Activated T-helper 1 cell treated with anti-CD3 and anti-CD28 coated beads, Interleukin-12 subunit alpha, Interleukin-12 subunit beta, Interleukin-2, Interleukin-4 antibody, amounts not matched to agents 30 ng/mL and 10 ng/mL and 1 ng/mL, durations not matched to agents 14 hours and 24 hours and 36 hours (primary cell): Measurements from ENCODE around the gene ZNF296. TPM values are rescaled to one million over a fixed set of nuclear protein-coding genes. Genes with fewer than 3 reads are reported as not detected.
"Not testable (repeated sequence)": the region's sequence is repeated elsewhere in the genome, so short reads cannot be mapped to it uniquely, and the experiment has no call there.

ENCODE experiments used
- DNase-seq: peaks from one replicate; pipeline ENCODE4 v3.0.0; 2021; ENCODE audit warnings: low spot score
- H3K27ac Mint-ChIP-seq: one replicate; pipeline ENCODE4 v1.8.0; 2021; ENCODE audit warnings: mild to moderate bottlenecking, mixed read lengths
- H3K27me3 Mint-ChIP-seq: one replicate; pipeline ENCODE4 v1.8.0; 2022; ENCODE audit warnings: mild to moderate bottlenecking, moderate library complexity, mixed read lengths; ENCODE audit not compliant: insufficient read depth
- H3K36me3 Mint-ChIP-seq: one replicate; pipeline ENCODE4 v1.8.0; 2021; ENCODE audit warnings: low read depth, mixed read lengths
- H3K4me1 Mint-ChIP-seq: one replicate; pipeline ENCODE4 v1.8.0; 2021; ENCODE audit warnings: low read depth, mixed read lengths
- H3K4me3 Mint-ChIP-seq: one replicate; pipeline ENCODE4 v1.8.0; 2021; ENCODE audit warnings: mild to moderate bottlenecking, moderate library complexity, mixed read lengths
- H3K9me3 Mint-ChIP-seq: one replicate; pipeline ENCODE4 v1.8.0; 2021; ENCODE audit warnings: mixed read lengths
- intact Hi-C: fragments of 100-400 bp; cut with micrococcal nuclease; formaldehyde crosslinking; loops from one replicate; pipeline ENCODE4 v1.15.1; 2024
- total RNA-seq: library from RNA; stranded (reverse); gene quantifications from 2 replicates; pipeline ENCODE4 v1.2.3, GENCODE V29; 2022

Gene ZNF296
- total RNA-seq, 1 donor from 2014 or later: 4.3 TPM

DNA sequence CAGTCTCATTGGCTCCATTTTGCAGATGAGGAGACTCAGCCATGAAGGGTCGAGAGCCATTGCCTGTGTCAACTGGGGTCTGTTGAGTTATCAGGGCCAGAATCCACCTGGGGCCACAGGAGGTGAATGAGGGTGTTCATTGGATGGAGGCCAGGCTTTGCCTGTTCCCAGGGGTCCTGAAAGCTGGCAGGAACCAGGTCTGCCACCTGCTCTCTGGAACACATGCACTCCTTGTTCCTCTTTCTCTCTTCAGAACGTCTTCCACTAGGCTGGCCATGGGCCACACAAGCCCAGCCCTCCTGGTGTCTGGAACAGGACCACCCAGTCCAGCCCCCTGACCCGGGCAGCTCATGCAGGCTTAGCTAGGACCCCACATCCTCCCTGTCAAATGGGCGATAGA, 37.8 kb upstream of the ZNF296 start:
- no peak for DNase-seq
- Mint-ChIP-seq H3K27ac (no peak overlapping the region), H3K36me3 (peaks cover 1% of the 10 kb centered on the region), H3K4me3 (no peak overlapping the region), H3K4me1 (peaks cover 42% of the 10 kb centered on the region), H3K9me3 (no peaks in the 10 kb centered on the region), H3K27me3 (no peaks in the 10 kb centered on the region)
- intact Hi-C loops: no loop called here

DNA sequence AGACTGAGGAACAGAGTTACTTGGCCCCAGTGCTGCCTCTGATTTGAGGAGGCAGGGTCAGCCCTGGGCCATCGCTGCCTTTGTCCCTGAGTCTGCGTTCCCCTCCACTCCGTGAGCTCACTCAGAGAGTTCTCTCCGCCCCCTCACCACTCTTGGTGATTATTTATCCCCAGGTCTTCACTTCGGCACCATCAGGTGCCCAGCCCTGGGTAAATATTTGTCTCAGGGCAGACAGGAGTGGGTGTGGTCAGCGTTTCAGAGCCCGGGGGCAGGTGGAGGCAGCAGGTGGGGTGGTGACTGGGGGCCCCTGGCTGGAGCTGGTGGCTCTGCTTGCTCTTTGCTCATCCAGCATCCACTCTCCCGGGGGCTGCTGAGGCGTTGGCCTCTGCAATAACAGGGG, 37.4 kb upstream of the ZNF296 start:
- DNase-seq: no peak
- H3K4me1 Mint-ChIP-seq: peaks cover 38% of the 10 kb centered on the region
- H3K27me3 Mint-ChIP-seq: no peaks in the 10 kb centered on the region
- no peak overlapping the region for H3K4me3 Mint-ChIP-seq
- H3K9me3 Mint-ChIP-seq: no peaks in the 10 kb centered on the region
- H3K27ac Mint-ChIP-seq: no peak overlapping the region
- H3K36me3 Mint-ChIP-seq: peaks cover 1% of the 10 kb centered on the region
- intact Hi-C loops: no loop called here

DNA sequence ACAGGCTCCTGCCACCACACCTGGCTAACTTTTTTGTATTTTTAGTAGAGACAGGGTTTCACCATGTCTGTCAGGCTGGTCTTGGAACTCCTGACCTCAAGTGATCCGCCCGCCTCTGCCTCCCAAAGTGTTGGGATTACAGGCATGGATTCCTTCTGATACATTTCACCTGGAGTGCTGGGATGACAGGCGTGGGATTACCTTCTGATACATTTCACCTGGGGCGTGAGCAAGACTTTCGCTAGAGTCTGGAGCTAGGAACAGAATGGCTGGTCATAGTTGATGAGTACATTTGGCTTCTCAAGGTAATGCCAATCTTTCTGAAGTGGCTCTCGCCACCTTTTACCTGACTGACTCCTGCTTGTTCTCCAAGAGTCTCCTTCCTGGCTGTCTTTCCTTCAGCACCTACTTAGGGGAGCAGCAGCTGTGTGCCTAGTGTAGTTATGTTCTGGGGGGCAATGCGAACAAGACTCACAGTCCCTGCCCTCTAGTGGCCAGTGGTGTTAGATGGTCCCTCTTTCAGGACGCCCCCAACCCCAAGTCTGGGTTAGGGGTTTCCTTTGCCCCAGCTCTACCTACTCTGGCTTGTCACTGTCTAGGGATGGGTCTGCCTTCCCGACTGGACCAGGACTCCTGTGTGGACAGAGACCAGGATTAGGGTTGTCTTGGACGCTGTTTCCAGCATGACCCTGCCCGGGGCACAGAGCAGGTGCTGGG, 36.0 kb upstream of the ZNF296 start:
- Mint-ChIP-seq H3K27ac (no peak overlapping the region), H3K4me1 (peaks cover 27% of the 10 kb centered on the region), H3K4me3 (no peak overlapping the region), H3K36me3 (peaks cover 1% of the 10 kb centered on the region), H3K9me3 (no peaks in the 10 kb centered on the region), H3K27me3 (no peaks in the 10 kb centered on the region)
- intact Hi-C loops: no loop called here
- no peak for DNase-seq

DNA sequence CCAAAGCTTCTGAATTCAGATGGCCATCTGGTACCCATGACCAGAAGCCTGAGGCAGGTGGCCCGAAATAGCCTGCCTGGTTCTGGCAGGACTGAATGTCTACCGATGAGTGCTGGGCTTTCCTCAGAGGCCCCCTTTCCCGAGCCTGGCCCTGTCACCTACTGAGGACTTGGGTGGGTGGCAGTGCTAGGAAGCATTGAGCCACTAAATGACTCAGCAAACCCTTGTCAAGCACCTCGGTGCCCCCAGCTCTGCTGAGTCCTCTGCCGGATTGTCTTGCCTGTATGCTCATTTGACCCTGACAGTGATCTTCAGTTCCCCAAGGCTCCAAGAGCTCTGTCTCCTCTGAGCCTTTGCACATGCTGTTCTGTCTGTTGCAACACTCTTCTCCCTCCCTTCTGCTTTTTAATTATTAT, 34.6 kb upstream of the ZNF296 start:
- no peak overlapping the region for H3K27ac Mint-ChIP-seq
- intact Hi-C loops: no loop called here
- H3K4me3 Mint-ChIP-seq: no peak overlapping the region
- H3K27me3 Mint-ChIP-seq: no peaks in the 10 kb centered on the region
- H3K9me3 Mint-ChIP-seq: no peaks in the 10 kb centered on the region
- H3K4me1 Mint-ChIP-seq: peaks cover 13% of the 10 kb centered on the region
- H3K36me3 Mint-ChIP-seq: peaks cover 1% of the 10 kb centered on the region
- DNase-seq: no peak

DNA sequence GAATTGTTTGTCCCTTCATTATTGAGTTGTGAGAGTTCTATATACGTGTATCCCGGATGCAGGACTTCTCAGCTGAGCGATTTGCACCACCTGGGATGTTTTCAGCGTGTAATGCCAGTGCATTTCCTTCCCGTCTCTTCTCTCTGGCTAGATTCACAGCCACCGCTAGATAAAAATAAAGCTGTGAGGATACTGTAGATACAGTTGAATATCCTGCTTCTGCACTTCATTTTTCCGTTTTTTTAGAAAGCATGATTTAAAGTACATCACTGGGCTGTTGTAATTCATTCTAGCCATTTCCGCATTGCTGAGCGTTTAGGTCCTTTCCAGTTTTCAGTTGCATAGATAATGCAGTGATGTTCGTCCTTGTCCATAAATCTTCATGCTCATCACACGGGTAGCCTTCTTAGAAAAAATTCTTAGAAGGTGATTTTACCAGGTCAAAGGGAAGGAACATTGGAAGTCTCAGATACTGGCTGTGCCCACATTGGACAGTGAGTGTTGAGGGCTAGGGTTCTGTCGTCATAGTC, 31.4 kb upstream of the ZNF296 start:
- Mint-ChIP-seq H3K36me3 (no peaks in the 10 kb centered on the region), H3K4me3 (no peak overlapping the region), H3K9me3 (no peaks in the 10 kb centered on the region), H3K27me3 (no peaks in the 10 kb centered on the region), H3K27ac (no peak overlapping the region), H3K4me1 (peaks cover 25% of the 10 kb centered on the region)
- no peak for DNase-seq
- intact Hi-C loops: no loop called here

DNA sequence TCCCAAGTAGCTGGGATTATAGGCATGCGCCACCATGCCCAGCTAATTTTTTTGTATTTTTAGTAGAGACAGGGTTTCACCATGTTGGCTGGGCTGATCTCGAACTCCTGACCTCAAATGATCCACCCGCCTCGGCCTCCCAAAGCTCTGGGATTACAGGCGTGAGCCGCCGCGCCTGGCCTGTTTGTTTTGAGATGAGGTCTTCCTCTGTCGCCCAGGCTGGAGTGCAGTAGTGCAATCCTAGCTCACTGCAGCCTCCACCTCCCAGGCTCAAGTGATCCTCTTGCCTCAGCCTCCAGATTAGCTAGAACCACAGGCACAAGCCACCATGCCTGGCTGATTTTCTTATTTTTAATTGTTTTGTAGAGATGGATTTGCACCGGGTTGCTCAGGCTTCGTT, 30.1 kb upstream of the ZNF296 start:
- H3K36me3 Mint-ChIP-seq, intact Hi-C loops, H3K27ac Mint-ChIP-seq: not testable (repeated sequence)

DNA sequence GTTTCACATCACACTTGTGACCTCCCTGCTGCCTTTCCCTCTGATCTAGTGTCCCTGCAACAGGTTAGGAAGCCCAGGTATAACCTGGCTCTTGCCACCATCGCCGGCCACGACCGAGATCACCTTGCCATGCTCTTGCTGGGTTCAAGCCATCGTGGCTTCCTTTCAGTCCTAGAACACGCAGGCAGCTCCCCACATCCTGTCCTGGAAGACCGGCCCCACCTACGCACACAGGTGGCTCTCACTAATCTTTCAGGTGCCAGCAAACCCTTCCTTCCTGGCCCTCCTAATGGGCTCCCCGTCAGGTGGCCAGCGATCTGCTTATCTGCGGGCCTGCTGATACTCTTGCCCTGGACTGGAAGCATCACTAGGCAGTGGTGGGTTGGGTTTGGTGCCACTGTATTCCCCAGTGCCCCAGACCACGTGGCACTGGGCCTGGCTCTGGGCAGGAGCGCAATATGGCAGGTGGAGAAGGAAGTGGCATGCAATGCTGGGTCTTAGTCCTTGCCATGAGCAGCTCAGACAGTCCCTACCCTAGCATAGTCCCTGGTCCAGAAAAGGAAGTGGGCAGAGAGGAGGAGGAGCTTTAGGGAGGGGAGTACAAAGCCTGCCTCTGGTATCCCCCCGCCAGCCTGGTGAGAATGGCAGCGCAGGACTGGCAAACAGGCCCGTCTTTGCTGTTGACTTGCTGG, 28.5 kb upstream of the ZNF296 start:
- Mint-ChIP-seq H3K9me3 (no peaks in the 10 kb centered on the region), H3K4me1 (peaks cover 20% of the 10 kb centered on the region), H3K27ac (no peak overlapping the region), H3K27me3 (no peaks in the 10 kb centered on the region), H3K36me3 (no peaks in the 10 kb centered on the region), H3K4me3 (no peak overlapping the region)
- intact Hi-C loops: no loop called here
- no peak for DNase-seq

More for the DNA sequence above, 30.1 kb upstream of the ZNF296 start:
- H3K9me3 Mint-ChIP-seq, H3K4me3 Mint-ChIP-seq, DNase-seq, H3K27me3 Mint-ChIP-seq: not testable (repeated sequence)
- H3K4me1 Mint-ChIP-seq: peaks cover 25% of the 10 kb centered on the region

DNA sequence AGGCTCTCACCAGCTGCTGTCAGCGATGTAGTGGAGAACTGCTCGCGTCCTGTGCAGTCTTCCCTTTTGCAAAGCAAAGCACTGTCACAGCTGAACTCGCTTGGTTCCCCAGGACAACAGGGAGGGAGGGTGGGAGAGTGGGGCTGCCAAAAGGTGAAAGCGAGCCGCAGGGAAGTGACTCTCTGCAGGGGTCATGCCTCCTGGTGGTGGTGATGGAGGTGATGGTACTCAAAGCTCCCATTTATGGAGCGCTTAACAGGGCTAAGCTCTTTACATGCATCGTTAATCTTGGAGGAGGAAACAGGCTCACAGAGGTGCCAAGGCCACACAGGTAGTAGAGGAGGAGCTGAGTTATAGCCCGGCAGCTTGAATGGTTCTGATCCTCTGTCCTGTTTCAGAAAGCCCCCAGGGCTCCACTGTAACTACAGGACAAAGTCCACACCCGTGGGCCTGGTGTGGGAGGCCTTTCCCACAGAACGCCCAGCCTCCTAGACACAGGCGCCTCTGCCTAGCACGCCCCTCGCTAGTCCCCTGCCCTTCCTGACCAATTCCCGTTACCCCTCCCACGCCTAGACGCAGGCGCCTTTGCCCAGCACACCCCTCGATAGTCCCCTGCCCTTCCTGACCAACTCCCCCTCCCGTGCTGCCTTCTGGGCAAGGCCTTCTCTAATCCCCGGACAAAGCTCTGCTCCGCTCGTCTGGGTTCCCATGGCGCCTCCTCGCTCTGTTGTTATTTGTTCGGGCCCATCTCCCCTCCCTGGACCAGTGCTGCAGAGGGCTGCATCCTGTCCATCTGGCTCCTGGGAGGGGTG, 27.4 kb upstream of the ZNF296 start:
- intact Hi-C loops: no loop called here
- no peaks in the 10 kb centered on the region for H3K27me3 Mint-ChIP-seq
- H3K27ac Mint-ChIP-seq: no peak overlapping the region
- no peaks in the 10 kb centered on the region for H3K36me3 Mint-ChIP-seq
- no peaks in the 10 kb centered on the region for H3K9me3 Mint-ChIP-seq
- H3K4me1 Mint-ChIP-seq: peaks cover 20% of the 10 kb centered on the region
- H3K4me3 Mint-ChIP-seq: no peak overlapping the region
- no peak for DNase-seq

DNA sequence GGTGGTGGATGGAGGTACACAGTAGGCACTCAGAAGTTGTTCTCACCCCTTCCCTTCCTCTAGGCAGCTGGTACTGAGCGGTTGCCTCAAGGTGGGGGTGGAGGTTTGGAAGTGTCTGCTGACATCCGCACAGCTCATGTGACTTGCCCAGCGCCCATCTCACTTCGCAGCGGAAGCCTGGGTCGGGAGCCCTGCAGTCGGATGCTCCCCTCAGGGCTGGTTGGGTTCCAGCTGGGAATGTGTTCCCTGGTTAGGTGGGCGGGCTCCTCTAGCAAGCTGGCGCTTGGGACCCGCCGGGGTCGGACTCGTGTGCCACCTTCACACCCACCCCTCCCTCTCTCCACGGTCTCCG, 26.9 kb upstream of the ZNF296 start:
- peaks cover 20% of the 10 kb centered on the region for H3K4me1 Mint-ChIP-seq
- no peaks in the 10 kb centered on the region for H3K9me3 Mint-ChIP-seq
- intact Hi-C loops: no loop called here
- DNase-seq: no peak
- no peaks in the 10 kb centered on the region for H3K27me3 Mint-ChIP-seq
- no peaks in the 10 kb centered on the region for H3K36me3 Mint-ChIP-seq
- H3K27ac Mint-ChIP-seq: no peak overlapping the region
- H3K4me3 Mint-ChIP-seq: no peak overlapping the region

DNA sequence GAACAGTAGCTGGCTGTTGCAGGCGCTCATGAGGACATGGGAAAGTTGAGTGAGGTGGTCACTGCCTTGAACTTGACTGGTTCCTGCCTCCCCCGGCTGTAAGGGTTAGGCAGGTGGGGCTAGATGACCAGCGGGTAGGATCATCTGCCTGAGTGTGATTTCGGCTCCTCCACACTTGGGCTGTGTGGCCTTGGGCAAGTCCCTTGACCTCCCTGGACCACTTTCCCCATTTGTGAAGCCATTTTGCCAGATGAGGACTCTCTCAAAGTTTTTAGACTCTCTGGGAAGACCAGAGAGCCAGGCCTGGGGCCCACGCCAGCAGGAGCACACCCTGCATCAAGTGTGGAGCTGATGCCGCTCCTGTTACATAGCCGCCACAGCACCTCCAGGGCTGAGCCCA, 26.2 kb upstream of the ZNF296 start:
- H3K9me3 Mint-ChIP-seq: no peaks in the 10 kb centered on the region
- no peaks in the 10 kb centered on the region for H3K27me3 Mint-ChIP-seq
- peaks cover 20% of the 10 kb centered on the region for H3K4me1 Mint-ChIP-seq
- no peak for DNase-seq
- H3K36me3 Mint-ChIP-seq: no peaks in the 10 kb centered on the region
- no peak overlapping the region for H3K27ac Mint-ChIP-seq
- H3K4me3 Mint-ChIP-seq: no peak overlapping the region
- intact Hi-C loops: no loop called here

DNA sequence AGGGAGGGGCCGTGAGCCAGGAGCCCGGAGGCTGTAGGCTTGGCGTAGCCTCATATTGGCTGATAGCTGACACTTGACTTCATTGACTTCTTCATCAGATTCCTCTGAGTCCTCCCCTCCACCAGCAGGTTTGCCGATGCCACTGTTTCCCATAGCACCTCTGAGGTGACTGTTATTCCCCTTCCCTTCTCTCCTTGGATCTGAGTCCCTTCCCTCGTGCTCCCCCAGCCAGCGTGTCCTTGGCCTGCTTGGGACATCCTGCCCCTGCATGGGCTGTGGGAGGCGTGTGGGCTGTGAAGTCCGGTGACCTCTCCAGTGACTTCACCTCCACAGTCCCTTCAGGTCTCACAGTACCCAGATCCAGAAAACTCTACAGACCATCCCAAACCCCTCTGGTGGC, 25.5 kb upstream of the ZNF296 start:
- Mint-ChIP-seq H3K4me1 (peaks cover 22% of the 10 kb centered on the region), H3K4me3 (no peak overlapping the region), H3K9me3 (no peaks in the 10 kb centered on the region), H3K27ac (no peak overlapping the region), H3K27me3 (no peaks in the 10 kb centered on the region), H3K36me3 (no peaks in the 10 kb centered on the region)
- intact Hi-C loops: no loop called here
- no peak for DNase-seq

DNA sequence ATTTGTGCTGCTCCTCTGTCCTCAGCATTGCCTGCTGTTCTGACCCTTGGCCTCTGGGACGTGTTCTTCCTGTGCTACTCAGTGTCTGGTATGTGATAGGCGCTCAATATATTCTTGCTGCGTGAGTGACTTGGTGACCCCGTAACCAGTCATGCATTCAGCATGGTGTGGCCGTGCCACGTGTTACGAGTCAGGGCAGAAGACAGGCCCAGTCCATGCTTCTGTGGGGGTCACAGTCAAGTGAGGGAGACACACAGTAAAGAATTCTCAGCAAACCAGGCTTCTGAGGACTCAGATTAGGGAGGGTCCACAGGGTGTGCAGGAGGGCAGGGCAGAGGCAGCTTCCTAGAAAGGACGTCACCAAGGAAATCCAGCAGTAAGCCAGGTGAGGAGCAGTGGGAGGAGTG, 24.6 kb upstream of the ZNF296 start:
- intact Hi-C loops: no loop called here
- DNase-seq: no peak
- no peaks in the 10 kb centered on the region for H3K27me3 Mint-ChIP-seq
- no peak overlapping the region for H3K4me3 Mint-ChIP-seq
- H3K4me1 Mint-ChIP-seq: peaks cover 32% of the 10 kb centered on the region
- H3K36me3 Mint-ChIP-seq: no peaks in the 10 kb centered on the region
- no peaks in the 10 kb centered on the region for H3K9me3 Mint-ChIP-seq
- no peak overlapping the region for H3K27ac Mint-ChIP-seq

DNA sequence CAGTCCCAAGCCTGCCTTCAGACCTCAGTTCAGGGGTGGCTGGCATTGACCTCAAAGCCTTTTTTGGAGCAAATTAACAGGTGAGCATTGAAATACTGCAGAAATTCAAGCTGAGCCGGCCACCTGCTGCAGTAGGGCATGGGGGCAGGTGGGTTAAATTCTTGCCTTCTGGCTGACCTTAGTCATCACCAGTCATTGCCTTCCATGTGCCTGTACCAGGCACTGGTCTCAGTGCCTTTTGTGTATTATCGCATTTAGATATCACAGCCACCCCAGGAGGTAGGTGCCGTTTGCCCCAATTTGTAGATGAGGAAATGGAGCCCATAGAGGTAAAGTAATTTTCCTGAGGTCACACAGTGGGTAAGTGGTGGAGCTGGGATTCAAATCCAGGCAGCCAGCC, 23.9 kb upstream of the ZNF296 start:
- Mint-ChIP-seq H3K36me3 (no peaks in the 10 kb centered on the region), H3K9me3 (no peaks in the 10 kb centered on the region), H3K27ac (no peak overlapping the region), H3K4me1 (peaks cover 31% of the 10 kb centered on the region), H3K27me3 (no peaks in the 10 kb centered on the region), H3K4me3 (no peak overlapping the region)
- DNase-seq: no peak
- intact Hi-C loops: no loop called here
